ENCODE data around the gene LIMS2.
A peak's percentile ranks its signal among the peaks of the same experiment; 100 is the strongest.

The LIMS2 gene

DNA sequence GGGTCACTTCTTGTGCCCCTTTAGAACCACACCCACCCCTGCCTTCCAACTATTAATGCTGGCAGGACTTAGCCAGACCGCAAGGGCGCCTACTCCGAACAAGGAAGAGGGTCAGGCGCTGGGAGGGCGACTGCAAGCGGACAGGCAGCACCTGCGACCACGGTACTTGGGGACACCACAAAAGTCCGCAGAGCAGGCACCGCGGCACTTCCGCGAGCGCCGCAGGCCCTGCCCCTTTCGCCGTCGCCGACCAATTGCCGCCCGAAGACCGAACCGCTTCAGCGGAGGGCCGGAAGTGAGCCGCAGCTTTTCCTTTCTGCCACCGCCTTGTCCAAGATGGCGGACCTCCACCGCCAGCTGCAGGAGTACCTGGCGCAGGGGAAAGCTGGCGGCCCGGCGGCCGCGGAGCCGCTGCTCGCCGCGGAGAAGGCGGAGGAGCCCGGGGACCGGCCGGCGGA is 25.9 kb upstream of the LIMS2 start, which contains the start of gene SFT2D3:
Gene SFT2D3 (plus strand): TSS at position 305 of the 458 bp plus-strand sequence. CDS start 32 bp downstream, at position 337.
- DNase-seq, result peak; percentile 91

DNA sequence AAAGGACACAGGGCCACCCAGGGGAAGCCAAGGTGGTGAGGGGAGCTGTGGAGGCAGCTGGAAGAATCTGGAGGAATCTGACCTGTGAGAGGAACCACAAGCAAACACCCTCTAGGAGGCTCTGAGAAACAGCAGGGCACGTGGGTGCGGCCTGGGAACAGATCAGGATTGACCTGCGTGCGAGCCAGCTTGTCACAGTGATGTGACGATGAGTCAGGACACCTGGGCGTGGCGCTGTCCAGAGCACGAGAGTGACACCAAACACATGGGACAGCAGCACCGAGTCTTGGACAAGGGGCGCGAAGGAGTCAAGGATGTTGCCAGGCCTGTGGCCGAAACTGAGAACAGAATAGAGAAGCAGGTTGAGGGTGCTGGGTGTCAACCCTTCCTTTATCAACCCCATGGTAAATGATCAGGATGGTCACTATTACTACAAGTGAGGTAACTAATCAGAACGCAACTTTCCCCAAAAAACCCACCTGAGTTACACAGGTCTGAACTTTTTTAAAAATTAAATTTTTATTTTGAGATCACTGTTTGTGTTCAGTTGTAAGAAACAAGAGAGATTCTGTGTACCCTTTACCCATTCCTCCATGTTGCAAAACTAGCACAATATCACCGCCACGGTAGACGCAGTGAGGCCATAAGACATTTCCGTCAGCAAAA is 25.3 kb upstream of the LIMS2 start:
- DNase-seq, result peak; percentile 16

DNA sequence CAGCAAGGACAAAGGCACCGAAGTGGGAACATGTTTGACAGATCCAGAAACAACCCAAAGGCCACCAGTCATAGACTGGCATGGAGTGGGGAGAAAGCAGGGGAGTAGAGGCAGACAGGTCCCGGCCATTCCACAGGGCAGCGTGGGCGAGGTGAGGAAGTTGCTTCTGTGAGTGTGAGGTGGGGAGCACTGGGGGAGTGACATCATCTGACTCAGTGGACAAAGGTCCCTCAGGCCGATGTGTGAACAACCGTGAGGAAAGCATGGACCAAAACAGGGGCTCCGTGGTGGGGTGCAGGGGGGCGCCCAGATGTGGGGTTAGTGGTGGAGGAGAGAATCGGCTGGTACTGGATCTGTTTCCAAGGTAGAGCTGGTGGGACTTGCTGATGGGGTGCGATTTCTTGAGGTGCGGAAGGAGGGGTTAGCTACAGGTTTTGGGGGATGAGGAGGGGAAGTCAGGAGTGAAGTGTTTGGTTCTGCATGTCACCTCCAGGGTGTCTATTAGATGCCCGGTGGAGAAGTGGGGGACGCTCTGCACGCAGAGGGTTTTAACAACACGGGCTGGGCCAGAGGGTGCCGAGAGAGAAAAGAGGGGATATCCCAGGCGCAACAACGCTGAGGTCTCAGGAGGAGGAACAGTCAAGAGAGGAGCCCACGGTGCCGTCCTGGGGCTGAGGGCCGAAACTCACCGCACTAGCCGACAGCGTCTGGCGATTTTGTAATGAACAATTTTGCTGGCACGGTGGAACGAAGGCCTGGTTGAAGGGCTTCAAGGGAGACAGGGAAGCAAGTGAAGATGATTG is 23.4 kb upstream of the LIMS2 start:
- DNase-seq, result no peak

DNA sequence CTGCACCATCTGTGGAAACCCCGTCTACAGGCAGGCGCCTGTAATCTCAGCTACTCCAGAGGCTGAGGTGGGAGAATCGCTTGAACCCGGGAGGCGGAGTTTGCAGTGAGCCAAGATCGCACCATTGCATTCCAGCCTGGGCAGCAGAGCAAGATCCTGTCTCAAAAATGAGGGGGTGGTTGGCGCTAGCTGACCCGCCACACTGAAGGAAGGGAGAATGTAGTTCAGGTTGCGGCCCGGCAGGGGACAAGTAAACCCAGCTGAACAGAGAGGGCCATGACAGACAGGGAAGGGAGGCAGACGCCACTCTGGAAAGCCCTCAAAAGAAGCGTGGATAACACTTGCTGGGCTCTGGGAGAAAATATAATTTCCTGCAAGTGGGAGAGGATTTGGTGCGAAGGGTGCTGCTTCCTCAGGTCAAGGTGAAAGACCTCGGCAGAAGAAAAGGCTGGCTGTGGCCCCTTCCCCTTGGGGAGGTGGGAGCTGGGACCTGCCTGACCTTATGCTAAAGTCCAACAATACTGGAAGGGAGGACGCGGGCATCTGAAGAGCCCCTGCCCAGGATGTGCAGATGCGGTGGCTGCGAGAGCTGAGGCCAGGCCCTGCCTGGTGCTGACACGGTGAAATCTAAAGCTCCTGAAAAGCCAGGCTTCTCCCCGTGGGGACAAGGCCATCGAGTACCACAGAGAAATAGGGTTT is 22.3 kb upstream of the LIMS2 start:
- DNase-seq, result no peak

DNA sequence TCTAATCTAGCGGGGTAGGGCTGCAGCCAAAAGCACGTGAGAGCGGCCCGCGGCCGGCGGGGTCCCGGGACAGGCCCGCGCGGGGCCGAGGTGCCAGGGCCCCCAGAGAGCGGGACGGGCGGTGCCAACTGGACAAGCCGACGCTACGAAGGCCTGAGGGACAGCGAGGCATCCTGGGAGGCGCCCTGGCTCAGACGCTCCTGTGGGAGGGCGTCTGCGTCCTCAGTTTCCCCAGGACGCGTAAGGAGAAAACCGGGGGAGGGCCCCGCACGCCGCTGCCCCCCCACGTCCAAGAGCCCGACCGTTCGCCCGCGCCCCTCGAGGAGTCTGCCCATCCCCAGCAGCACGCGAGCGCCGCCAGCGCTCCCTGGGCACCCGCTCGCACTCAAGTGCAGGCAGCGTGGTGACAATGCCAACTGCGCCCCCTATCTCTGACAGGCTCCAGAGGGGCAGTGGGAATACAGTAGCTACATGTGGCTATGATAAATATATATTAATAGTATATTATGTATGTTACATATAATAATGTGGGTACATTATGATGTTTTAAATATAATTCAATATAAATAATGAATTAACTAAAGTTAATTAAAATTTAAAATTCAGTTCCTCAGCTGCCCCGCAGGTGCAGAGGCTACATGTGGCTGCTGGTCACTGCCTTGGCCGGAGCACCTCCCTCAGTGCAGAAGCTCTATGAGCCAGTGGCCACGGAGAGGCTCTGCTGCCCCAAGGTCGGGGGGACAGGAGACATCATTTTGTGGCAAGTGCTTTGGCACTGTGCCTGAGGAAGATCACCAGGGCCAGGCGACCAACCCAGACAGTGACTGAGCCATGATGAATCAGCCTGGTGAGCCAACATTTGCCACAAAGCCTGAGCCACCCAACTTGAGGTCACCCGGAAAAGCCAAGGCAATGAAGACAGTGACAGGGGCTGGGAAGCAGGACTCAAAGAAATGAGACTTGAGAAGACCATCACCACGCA is 20.5 kb upstream of the LIMS2 start:
- peak; percentile 35 for DNase-seq

DNA sequence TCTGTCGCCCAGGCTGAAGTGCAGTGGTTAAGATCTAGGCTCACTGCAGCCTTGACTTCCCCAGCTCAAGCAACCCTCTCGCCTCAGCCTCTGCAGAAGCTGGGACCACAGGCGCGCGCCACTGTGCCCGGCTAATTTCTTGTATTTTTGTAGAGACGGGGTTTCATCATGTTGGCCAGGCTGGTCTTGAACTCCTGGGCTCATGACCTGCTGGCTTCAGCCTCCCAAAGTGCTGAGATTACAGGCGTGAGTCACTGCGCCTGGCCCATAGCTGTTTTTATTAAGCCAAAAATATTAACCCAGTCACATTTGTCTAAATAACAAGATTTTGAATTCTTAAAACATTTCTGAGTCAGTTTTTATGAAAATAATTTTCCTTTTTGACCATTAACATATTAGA is 19.7 kb upstream of the LIMS2 start:
- no peak for DNase-seq

DNA sequence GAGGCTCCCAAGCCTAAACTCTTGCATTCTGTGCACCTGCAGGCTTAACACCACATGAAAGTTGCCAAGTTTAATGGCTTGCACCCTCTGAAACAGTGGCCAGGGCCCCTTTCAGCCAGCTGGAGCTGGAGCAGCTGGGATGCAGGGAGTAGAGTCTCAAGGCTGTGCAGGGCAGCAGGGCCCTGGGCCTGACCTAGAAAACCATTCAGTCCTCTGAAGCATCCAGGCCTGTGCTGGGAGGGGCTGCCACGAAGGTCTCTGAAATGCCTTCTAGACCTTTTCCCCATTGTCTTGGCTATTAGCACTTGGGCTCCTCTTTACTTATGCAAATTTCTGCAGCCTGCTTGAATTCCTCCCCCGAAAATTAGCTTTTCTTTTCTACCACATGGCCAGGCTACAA is 15.4 kb upstream of the LIMS2 start:
- DNase-seq, result no peak

DNA sequence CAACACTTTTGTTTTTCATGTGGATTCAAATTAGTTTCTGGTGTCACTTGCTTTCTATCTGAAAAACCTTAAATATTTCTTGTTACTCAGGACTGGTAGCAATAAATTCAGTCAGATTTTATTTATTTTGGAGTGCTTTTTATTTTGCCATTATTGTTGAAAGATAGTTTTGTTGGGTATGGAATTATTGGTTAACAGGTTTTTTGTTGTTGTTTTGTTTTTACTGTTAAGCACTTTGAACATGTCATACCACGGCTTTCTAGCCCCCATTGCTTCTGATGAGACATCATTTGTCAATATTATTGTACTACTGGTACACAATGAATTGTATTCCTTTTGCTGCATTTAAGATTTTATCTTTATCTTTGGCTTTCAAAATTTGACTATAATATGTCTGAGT is 13.1 kb upstream of the LIMS2 start:
- DNase-seq, result no peak

DNA sequence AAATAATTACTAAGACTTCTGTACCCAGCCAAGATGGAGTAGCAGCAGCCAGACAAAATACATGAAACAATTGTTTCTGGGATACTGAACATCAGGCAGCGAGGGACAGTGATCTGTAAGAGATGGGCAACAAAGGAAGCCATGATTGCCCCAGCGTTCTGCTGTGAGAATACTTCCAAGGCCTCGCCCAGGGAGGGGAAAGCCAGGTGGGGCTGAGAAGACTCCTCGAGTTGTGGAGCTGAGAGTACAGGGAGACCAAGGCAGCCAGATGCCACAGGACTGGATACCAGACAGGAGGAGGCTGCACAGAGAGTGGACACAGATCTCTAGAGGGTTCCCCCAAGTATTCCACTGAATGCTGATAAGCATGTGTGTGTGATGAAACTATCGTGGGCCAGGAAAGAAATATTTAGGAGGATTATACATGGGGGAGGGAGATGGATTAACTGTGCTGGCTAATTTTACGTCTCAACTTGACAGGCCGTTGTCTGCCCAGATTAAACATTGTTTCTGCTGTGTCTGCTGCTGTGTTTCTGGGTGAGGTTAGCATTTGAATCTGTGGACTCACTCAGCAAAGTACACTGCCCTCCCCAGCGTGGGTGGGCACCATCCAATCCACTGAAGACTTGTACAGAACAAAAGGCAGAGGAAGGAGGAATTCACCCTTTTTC is 10.2 kb upstream of the LIMS2 start:
- no peak for DNase-seq

DNA sequence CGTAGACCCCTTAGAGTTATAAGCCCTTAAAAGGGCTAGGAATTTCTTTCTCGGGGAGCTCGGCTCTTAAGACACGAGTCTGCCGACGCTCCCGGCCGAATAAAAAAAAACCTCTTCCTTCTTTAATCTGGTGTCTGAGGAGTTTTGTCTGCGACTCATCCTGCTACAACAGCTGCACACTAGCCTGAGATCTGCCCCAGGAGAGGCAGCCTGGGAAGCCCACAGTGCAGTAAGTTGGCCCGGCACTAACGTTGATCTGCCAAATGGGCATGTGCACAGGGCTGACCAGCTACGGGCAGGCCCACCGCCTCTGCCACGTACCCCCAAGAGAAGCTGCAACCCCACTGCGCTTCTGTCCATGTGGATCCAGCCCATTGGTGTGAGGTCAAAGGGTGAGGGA is 8.4 kb upstream of the LIMS2 start:
- no peak for DNase-seq

DNA sequence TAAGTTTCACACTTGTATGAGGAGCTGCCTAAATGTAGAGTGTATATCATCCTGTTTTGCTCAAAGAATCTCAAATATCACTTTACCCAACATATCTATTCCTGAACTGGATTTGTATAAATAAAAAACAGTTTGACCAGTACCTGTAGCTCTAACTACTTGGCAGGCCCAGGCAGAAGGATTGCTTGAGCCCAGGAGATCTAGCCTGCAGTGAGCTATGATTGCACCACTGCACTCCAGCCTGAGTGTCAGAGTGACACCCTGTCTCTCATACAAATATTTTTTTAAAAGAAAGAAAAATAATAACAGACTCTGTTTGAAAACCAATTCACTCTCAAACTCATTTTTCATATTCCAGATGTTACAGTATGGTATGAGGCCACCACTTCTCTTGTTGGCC is 7.7 kb upstream of the LIMS2 start:
- no peak for DNase-seq

DNA sequence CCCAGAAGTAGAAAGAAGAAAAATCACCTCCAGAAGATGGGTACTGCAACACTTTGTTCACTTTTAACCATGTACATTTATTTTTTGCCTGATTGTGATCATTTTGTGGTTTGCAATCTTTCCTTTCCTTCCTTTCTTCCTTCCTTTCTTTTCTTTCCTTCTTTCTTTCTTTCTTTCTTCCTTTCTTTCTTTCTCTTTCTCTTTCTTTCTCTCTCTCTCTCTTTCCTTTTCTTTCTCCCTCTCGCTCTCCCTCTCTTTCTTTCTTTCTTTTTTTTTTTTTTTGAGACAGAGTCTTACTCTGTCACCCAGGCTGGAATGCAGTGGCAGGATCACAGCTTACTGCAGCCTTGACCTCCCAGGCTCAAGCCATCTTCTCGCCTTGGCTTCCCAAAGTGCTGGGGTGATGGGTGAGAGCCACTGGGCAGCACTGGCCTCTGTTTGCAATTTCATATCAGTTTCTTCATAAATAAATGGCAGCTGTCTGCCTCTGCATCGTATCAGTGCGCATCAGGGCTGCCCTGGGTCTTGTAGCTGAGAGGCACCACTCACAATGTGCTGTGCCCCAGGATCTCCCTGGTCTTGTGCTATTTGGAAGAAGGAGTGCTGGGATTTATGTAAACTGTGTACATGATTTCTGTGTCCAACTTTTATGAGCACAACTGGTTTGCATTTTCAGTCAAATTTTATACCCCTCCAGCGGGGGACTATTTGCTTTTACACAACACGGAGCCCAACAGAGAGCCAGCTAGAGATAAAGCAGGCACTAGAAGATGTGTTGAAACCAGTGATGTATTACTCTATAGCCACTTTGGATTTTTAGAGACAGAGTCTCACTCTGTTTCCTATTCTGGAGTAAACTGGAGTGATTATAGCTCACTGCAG is 6.9 kb upstream of the LIMS2 start:
- DNase-seq, result no peak

DNA sequence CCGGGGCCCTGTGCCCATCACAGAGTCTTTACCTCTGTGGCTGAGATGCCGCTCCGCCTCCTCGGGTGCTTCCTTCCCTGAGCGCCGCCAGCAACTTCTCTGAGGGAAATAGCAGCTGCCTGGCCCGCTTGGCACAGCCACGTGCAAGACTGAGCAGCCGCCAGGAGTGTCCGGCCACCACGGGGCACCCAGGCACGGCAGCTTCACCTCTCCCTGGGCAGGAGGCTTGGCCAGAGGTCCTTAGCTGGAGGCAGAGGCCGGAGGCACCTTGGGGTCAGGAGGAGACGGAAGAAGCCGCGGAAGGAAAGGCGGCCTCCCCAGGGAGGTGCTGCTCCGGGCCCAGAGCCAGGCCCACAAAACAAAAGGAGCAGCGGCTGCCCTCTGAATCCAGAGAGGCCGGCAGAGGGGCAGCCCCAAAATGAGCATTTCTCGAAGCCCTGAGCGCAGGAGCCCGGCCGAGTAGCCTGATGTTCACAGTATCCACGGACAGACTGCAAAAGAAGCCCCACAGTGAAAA is 6.0 kb upstream of the LIMS2 start:
- no peak for DNase-seq

DNA sequence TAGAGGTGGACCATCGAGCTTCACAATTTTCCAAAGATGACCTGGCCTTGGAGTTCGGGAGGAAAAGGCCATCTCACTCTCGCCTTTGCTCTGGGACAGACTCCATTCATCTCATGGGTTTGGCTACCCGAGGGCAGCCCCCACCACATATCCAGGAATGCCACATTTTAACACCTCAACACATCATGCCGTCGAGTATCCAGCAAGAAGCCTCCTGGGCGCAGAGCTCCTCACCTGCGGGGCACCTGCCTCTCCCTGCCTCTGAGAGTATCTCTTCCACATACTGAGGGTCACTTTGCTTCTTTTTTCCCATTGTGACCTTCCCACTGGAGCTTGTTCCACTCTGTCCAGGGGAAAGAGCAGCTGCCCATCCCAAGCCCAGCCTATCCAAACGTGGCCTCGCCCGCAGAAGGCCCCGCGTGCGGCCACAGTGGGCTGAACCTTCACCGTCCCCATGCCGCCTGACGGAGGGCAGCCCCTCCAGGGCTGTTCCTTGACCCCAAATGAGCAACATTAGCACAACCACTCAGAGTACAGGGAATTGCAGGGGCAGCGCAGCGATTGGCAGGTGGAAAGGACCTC is 5.5 kb upstream of the LIMS2 start:
- DNase-seq, result no peak

DNA sequence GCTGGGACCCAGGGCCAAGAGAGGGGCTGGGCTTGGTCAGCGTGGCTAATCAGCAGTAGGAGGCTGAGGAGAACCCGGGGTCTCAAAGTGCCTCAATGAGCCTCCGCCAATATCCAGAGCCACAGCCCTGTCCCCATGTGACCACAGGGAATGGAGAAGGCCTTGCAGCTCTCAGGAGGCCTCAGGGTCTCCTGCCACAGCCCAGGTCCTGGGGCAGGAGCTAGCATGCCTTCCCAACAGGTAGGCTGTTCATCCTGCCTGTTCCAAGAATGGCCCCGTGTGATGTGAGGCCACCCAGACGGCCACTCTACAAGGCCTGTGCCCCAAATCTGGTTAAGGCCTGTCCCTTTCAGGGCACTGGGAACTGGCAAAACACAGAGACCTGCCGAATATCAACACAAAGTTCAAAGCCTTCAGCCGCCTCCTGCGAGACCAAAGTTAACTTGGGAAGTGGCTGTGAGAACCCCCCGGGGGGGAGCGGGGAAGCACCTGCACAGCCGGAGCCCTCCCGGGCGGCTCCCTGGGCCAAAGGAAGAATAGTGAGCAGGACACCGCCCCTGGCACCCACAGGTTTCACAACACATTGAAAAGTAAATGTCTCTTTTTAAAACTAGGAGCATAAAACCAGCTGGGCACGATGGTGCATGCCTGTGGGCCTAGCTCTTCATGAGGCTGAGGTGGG is 4.5 kb upstream of the LIMS2 start:
- no peak for DNase-seq

DNA sequence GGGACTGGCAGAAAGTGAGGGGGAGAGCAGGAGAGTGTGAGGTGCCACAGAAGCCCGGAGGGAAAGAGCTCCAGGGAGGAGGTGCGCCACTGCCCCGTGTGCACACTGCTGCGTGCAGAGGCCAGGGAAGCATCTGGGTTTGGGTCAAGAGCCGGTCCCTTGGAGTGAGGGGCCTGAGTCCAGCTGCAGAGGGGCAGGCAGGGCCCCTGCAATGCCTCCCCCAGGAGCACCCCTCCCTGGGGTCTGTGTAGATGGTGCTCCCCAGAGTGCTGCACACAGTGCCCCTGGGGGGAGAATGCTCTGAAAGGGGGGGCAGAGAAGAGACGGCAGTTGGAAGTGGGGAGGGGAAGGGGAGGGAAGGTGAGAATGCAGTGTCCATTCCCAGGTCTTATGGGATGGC is 3.7 kb upstream of the LIMS2 start:
- DNase-seq, result no peak

DNA sequence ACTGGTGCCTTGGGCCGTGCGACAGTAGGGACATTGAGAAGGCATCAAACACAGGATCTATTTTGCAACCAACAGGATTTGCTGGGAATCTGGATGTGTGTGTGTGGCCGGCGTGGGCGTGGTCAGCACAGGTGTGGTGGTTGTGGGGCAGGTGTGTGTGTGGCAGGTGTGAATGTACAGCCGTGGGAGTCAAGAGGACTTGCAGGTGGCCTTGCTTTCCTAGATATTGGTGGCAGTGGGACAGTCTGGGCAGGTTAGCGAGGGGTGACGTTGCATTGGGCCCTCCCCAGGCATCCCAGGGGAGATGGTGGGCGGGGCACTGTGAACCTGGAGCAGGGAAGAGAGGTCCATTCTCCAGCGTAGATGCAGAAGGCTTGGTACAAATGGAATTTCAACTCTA is 3.2 kb upstream of the LIMS2 start:
- no peak for DNase-seq

DNA sequence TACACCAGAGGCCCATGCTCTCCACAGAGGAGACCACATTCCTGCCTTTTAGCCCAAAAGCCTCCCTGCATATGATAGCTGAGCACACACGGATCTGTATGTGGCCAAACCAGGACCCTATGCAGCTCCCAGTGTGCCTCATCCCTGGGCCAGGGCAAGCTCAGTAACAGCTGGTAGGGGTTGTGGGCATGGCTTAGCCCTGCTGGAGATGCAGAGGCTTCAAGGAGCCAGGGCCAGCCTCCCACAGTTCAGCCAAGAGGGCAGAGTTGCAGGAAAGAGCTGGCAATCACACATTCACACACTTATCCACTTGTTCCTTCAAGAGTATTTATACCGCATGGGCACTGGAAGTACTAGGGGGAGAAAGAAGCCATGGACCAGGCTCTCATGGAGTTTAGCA is 1.6 kb upstream of the LIMS2 start:
- DNase-seq, result no peak
